HG03354 (cell line): Measurements from ENCODE around the gene PROP1.
"Not testable (repeated sequence)": the region's sequence is repeated elsewhere in the genome, so short reads cannot be mapped to it uniquely, and the experiment has no call there.

Source experiments
- ATAC-seq: cut with Tn5 transposase; IDR thresholded peaks from one replicate; pipeline ENCODE4 v1.9.1; 2021; ENCODE audit warnings: mild to moderate bottlenecking; ENCODE audit not compliant: unreplicated experiment, poor library complexity, severe bottlenecking

The PROP1 gene

DNA sequence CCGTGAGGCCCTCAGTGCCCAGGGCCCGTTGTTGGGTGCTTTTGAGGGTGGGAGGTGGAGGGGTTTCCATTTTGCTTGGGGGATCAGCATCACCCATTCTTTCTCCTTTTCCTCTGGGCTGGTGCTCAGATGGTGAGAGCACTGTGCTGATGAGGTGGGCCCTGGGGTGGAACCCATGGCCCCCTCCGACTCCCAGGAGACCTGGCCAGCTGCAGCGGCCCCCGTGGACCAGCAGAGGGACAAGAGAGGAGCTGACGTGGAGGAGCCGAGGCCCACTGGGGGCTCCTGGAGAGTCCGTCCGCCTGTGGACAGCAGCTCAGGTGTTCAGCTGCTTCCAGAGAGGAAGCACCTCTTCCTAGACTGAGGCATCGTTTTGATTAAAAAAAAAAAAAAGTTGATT, 46.4 kb downstream of the PROP1 start:
- not testable (repeated sequence) for ATAC-seq

DNA sequence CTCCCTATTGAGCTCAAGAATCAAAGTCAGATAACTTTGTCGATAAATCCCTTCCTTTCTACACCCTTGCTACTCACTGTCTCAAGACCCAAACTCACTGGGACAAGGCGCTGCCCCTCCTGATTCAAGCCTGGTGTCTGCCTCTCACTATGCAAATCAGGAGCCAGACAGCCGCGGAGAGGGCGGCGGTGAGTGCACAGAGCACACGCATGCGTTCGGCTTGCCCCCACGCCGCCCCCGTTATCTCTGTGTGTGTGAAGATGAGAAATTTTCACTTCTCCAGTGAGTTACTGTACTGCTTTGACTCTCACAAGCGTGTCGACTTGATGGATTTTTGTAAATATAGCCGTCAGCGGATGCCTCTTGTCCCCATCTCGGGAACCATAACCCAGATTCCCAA, 47.0 kb downstream of the PROP1 start:
- peak; percentile 58 for ATAC-seq

DNA sequence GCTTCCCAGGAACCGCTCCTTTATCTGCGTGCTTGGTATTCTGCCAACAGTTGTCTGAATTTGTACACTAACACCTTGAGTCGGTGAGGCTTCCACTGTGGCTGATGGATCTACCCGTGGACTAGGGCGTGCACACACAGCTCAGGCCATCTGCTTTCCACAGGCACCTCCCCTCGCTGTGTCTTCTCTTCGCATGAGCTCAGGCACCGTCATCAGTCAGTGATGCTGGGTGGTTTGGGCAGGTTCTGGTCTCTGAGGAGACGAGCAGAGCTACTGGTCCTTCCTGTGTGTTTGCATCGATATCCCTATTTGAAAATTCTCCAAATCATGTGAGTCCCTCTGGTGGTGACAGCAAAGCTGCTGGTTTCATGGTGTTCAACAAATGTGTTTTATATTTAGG, 48.1 kb downstream of the PROP1 start:
- not testable (repeated sequence) for ATAC-seq

DNA sequence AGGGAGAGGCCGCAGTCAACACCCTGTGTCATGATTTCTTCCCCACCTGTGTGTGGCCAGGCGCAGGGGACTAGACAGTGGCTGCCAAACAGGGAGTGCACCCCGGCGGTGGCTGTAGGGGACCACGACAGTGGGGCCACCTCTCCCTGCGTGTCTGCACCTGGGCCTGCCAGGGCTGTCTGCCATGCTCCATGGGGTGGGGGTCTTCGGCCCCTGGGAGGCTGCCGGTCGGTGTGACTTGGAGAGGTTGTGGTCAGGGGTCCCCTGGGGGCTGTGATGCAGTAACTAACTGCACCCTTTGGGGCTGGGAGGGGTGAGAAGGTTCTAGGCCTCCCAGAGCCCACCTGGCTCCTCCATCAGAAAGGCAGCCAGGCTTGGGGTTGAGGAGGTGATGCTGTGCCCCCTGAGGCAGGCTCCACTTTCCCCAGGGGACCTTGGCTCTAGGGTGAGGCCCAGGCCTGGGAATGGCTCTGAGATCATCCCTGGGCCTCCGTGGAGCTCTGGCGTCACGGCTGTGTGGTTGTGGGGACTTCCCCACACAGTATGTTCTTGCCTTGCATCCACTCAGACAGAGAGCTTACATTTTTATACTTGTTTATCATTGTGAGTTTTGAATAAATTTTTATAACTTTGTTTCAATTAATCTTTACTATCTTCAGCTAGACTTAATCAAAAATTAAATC, 50.3 kb downstream of the PROP1 start:
- ATAC-seq = peak; percentile 44

DNA sequence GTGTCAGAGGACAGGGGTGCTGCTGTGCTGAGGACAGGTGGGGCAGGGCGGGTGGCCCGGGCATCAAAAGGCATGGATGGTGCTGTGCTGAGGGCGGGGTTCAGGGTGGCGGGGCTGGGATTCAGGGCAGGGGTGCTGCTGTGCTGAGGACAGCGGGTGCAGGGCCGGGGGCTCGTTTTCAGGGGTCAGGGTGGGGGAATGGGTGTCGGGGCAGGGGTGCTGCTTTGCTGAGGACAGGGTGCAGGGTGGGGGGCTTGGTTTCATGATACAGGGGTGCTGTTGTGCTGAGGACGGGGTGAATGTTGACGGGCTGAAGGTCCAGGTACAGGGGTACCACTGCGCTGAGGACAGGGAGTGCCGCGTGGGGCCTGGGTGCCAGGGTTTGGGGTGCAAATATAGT, 50.9 kb downstream of the PROP1 start:
- not testable (repeated sequence) for ATAC-seq

DNA sequence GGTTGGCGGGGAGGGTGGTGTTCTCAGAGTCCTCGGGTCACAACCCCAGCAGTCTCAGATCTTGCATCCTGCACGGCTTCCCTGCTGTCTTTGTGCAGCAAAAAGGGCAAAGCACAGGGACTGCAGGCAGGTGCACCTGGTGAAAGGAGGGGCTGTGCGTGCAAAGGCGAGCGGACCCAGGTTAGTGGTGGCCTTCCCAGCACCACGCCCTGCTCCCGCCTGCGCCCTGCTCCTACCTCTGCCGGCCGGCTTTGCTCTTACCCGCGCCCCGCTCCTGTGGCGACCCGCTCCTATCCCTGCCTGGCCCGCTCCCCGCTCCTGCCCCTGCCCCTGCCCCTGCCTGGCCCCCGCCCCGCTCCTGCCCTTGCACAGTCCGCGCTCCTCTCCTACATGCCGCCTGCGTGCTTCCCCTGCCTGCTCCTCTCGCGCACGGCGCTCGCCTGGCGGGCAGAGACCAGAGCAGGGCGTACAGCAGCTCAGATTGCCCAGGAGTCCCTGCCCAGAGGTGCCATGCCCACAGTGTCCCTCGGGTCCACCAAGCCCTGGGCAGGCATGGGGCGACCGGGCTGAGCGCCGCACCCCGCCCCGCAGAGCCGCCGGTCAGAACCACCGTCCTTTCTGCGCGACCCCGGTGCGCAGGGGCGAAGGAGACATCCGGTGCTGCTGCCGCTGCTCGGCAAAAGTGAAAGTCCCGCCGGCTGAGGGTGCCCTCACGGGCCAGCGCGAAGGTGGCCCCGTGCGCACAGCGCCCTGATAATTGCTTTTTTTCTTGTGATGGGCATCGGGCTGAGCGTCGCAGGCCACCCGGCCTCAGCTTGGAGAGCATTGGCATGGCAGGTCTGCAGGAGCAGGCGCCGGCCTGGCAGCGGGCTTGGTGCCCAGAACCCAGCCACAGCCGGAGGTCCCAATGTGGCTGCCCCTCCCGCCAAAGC, 52.0 kb downstream of the PROP1 start:
- peak; percentile 52 for ATAC-seq

DNA sequence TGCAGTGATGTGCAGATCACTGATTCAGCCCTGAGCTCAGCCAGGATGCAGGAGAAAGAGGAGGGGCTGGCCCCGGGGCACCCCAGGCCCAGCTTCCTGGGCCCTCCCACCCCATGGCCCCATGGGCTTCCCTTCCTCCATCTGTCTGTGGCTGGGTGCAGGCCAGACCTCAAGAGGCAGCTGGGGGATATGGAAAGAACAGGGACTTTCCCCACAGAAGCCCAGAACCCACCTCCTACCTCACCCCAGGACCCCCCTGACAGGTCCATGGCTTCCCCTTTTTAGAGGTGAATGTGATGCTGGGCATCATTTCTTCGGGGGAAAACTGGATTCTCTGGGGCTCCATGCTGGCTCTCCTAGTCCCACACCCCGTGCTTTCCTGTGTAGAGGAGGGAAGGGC, 53.1 kb downstream of the PROP1 start:
- ATAC-seq = not testable (repeated sequence)
